ENCODE results near the gene RAB10.

DNA sequence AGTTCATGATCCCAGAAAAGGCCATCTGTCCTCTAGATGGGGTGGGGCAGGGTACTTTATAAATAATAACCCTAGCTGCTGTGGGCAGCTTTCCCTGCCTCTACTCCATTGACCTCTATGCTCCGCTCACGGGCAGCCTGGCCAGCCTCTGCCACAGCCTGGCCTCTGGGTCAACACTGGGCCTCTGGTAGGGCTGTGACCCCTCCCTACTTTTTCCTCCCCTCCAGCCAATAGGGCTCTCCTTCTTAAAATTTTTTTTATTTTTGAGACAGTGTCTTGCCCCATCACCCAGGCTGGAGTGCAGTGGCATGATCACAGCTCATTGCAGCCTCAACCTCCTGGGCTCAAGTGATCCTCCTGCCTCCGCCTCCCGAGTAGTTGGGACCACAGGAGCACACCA, 134.9 kb downstream of the RAB10 start:
- TF ChIP-seq, protein P1, sequence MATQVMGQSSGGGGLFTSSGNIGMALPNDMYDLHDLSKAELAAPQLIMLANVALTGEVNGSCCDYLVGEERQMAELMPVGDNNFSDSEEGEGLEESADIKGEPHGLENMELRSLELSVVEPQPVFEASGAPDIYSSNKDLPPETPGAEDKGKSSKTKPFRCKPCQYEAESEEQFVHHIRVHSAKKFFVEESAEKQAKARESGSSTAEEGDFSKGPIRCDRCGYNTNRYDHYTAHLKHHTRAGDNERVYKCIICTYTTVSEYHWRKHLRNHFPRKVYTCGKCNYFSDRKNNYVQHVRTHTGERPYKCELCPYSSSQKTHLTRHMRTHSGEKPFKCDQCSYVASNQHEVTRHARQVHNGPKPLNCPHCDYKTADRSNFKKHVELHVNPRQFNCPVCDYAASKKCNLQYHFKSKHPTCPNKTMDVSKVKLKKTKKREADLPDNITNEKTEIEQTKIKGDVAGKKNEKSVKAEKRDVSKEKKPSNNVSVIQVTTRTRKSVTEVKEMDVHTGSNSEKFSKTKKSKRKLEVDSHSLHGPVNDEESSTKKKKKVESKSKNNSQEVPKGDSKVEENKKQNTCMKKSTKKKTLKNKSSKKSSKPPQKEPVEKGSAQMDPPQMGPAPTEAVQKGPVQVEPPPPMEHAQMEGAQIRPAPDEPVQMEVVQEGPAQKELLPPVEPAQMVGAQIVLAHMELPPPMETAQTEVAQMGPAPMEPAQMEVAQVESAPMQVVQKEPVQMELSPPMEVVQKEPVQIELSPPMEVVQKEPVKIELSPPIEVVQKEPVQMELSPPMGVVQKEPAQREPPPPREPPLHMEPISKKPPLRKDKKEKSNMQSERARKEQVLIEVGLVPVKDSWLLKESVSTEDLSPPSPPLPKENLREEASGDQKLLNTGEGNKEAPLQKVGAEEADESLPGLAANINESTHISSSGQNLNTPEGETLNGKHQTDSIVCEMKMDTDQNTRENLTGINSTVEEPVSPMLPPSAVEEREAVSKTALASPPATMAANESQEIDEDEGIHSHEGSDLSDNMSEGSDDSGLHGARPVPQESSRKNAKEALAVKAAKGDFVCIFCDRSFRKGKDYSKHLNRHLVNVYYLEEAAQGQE (IDR thresholded peaks at IDR 0.05; ENCODE audit: insufficient read depth in 1 of 2, low read depth in 2 of 2, low read length in 2 of 2) = no peak
- TF ChIP-seq POLR2AphosphoS5 (IDR thresholded peaks at IDR 0.05; ENCODE audit: low read depth, low read length) (no peak), TAF1 (IDR thresholded peaks at IDR 0.05; ENCODE audit: borderline replicate concordance, insufficient read depth, low read length) (no peak), SIN3A (IDR thresholded peaks at IDR 0.05; ENCODE audit: borderline replicate concordance, insufficient read depth, low read length) (no peak), FOXP2 (optimal IDR thresholded peaks at IDR 0.05; ENCODE audit: borderline replicate concordance, extremely low read depth, extremely low read length, insufficient read depth) (no peak)

Data from PFSK-1 (cell line).